Measurements from ENCODE around the gene FNDC1.

Gene FNDC1

DNA sequence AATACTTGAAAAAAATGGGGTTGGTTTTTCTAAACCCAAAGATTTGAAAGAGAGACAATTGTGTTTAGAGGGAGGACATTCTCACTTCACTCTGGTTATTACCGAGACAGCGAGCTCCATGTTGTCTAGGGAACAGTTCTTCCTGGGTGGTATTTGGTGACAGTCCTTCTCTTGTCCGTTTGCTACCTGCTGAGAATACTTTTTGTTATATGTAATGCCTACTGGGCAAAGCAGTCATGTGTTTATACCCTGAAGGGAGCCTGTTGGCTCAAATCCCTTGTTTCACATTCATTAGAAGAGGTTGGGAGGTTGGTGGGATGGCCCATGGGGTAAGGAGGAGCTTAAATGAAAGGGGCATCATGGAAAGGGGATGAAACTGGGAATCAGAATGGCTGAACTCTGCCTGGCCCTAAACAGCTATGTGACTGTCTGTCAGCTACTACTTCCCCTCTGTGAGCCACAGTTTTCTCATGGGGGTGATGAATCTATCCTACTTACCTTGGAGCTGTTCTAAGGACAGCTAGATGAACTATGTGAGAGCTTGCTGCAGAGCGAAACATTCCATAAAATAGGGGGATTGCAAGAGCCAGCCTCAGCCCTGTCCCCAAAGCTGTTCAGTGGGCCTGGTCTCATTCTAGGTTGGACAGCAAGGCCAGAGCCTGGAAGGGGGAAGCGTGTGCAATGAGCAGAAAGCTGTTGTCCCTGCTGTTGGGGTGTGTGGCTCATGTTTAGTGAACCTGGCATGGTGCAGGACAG lies 43.5 kb downstream of the FNDC1 start:
- H2AFZ ChIP-seq (ENCODE audit: low read depth, low read length, severe bottlenecking) = no peak overlapping the region
- H4K20me1 ChIP-seq (ENCODE audit: low read depth, low read length) = no peaks in the 10 kb centered on the region
- no peaks in the 10 kb centered on the region for H3F3A ChIP-seq (ENCODE audit: insufficient read depth)
- H3K27me3 ChIP-seq (ENCODE audit: low read length) = no peaks in the 10 kb centered on the region
- H3K9me2 ChIP-seq (replicated peaks; ENCODE audit: insufficient read depth, low read length) = no peaks in the 10 kb centered on the region
- no peak overlapping the region for H3K9ac ChIP-seq (ENCODE audit: low read length)
- H3K27ac ChIP-seq (ENCODE audit: low read depth, low read length) = no peak overlapping the region
- H3K4me2 ChIP-seq (ENCODE audit: low read depth, low read length, poor library complexity, severe bottlenecking) = no peak overlapping the region
- no peak overlapping the region for H3K4me3 ChIP-seq (ENCODE audit: insufficient read depth, low read length, poor library complexity, severe bottlenecking)
- TF ChIP-seq, protein P1, sequence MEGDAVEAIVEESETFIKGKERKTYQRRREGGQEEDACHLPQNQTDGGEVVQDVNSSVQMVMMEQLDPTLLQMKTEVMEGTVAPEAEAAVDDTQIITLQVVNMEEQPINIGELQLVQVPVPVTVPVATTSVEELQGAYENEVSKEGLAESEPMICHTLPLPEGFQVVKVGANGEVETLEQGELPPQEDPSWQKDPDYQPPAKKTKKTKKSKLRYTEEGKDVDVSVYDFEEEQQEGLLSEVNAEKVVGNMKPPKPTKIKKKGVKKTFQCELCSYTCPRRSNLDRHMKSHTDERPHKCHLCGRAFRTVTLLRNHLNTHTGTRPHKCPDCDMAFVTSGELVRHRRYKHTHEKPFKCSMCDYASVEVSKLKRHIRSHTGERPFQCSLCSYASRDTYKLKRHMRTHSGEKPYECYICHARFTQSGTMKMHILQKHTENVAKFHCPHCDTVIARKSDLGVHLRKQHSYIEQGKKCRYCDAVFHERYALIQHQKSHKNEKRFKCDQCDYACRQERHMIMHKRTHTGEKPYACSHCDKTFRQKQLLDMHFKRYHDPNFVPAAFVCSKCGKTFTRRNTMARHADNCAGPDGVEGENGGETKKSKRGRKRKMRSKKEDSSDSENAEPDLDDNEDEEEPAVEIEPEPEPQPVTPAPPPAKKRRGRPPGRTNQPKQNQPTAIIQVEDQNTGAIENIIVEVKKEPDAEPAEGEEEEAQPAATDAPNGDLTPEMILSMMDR (IDR thresholded peaks at IDR 0.05; ENCODE audit: insufficient read depth, low read length, poor library complexity, severe bottlenecking) = no peak
- TF ChIP-seq EZH2phosphoT487 (conservative IDR thresholded peaks at IDR 0.05; ENCODE audit: low read length) = no peak
- H3K36me3 ChIP-seq (ENCODE audit: low read length) = no peaks in the 10 kb centered on the region
- H3K79me2 ChIP-seq (ENCODE audit: insufficient read depth, low read length) = no peaks in the 10 kb centered on the region
- H3K9me3 ChIP-seq (ENCODE audit: insufficient read depth, low read length) = no peaks in the 10 kb centered on the region

DNA sequence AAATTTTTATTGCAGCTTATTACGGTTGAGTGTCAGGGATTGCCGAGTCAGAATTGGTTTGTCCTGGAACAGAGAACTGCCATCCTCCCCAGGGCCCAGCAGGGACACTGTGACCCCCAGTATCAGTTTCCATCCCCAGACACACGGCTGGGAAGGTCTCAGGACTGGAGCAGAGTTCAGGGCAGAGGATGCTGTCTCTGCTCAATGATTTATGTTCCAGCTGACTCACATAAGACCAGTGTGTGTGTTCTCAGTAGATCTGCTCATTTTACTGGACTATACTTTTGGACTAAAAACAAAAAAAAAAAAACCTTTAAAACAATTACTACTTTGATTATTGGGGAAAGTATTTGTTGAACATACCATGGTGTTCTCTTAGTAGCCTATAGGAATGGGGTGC lies 44.2 kb downstream of the FNDC1 start:
- Histone ChIP-seq H2AFZ (ENCODE audit: low read depth, low read length, severe bottlenecking) (no peak overlapping the region), H3K79me2 (ENCODE audit: insufficient read depth, low read length) (no peaks in the 10 kb centered on the region)

DNA sequence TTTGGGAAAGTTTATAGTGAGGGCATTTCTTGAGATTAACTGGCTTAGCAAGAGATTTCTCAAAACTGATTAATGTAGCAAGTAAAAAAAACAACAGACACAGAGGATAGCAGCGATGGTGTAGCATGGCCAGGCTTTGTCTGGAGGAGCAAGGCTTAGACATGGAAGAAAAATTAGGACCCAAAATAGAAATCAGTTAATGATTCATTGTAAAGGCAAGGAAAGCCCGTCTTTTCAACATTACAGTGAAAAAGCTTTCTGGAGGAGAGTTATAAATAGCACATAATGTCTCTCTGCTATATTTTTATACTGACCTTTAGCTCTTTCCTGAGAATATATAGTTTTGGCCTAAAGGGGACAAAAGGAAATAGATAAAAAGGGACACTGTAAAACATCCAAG lies 45.1 kb downstream of the FNDC1 start:
- H3K4me2 ChIP-seq (ENCODE audit: low read depth, low read length, poor library complexity, severe bottlenecking) = no peak overlapping the region
- no peak overlapping the region for H3K9ac ChIP-seq (ENCODE audit: low read length)
- H3K36me3 ChIP-seq (ENCODE audit: low read length) = no peaks in the 10 kb centered on the region
- H2AFZ ChIP-seq (ENCODE audit: low read depth, low read length, severe bottlenecking) = no peak overlapping the region
- H3F3A ChIP-seq (ENCODE audit: insufficient read depth) = no peaks in the 10 kb centered on the region
- H3K27ac ChIP-seq (ENCODE audit: low read depth, low read length) = no peak overlapping the region
- no peaks in the 10 kb centered on the region for H3K9me3 ChIP-seq (ENCODE audit: insufficient read depth, low read length)
- H3K9me2 ChIP-seq (replicated peaks; ENCODE audit: insufficient read depth, low read length) = no peaks in the 10 kb centered on the region
- H4K20me1 ChIP-seq (ENCODE audit: low read depth, low read length) = no peaks in the 10 kb centered on the region
- H3K79me2 ChIP-seq (ENCODE audit: insufficient read depth, low read length) = no peaks in the 10 kb centered on the region
- H3K27me3 ChIP-seq (ENCODE audit: low read length) = no peaks in the 10 kb centered on the region
- H3K4me3 ChIP-seq (ENCODE audit: insufficient read depth, low read length, poor library complexity, severe bottlenecking) = no peak overlapping the region
- no peak for TF ChIP-seq EZH2phosphoT487 (conservative IDR thresholded peaks at IDR 0.05; ENCODE audit: low read length)
- TF ChIP-seq, protein P1 (IDR thresholded peaks at IDR 0.05; ENCODE audit: insufficient read depth, low read length, poor library complexity, severe bottlenecking) = no peak

More for the DNA sequence above, 44.2 kb downstream of the FNDC1 start:
- H3K4me3 ChIP-seq (ENCODE audit: insufficient read depth, low read length, poor library complexity, severe bottlenecking) = no peak overlapping the region
- no peak overlapping the region for H3K27ac ChIP-seq (ENCODE audit: low read depth, low read length)
- no peaks in the 10 kb centered on the region for H4K20me1 ChIP-seq (ENCODE audit: low read depth, low read length)
- TF ChIP-seq EZH2phosphoT487 (conservative IDR thresholded peaks at IDR 0.05; ENCODE audit: low read length) = no peak
- TF ChIP-seq, protein P1 (IDR thresholded peaks at IDR 0.05; ENCODE audit: insufficient read depth, low read length, poor library complexity, severe bottlenecking) = no peak
- H3K9me2 ChIP-seq (replicated peaks; ENCODE audit: insufficient read depth, low read length) = no peaks in the 10 kb centered on the region
- no peaks in the 10 kb centered on the region for H3K27me3 ChIP-seq (ENCODE audit: low read length)
- no peaks in the 10 kb centered on the region for H3F3A ChIP-seq (ENCODE audit: insufficient read depth)
- no peak overlapping the region for H3K4me2 ChIP-seq (ENCODE audit: low read depth, low read length, poor library complexity, severe bottlenecking)
- H3K36me3 ChIP-seq (ENCODE audit: low read length) = no peaks in the 10 kb centered on the region
- no peak overlapping the region for H3K9ac ChIP-seq (ENCODE audit: low read length)
- no peaks in the 10 kb centered on the region for H3K9me3 ChIP-seq (ENCODE audit: insufficient read depth, low read length)

Measured in SU-DHL-6 (cell line).